GM21367 (cell line): Measurements from ENCODE around the gene RSBN1L.
"Not testable (repeated sequence)": the region's sequence is repeated elsewhere in the genome, so short reads cannot be mapped to it uniquely, and the experiment has no call there.

Source experiments
- ATAC-seq: cut with Tn5 transposase; IDR thresholded peaks from one replicate; pipeline ENCODE4 v1.9.1; 2021; ENCODE audit not compliant: unreplicated experiment

The RSBN1L gene

GRCh38 chr7:77696057-77696642 is at the start of gene RSBN1L:
TSS of gene RSBN1L (plus strand) at chr7:77696459. CDS start at chr7:77696470, 11 bp downstream.
- peak; percentile 94 for ATAC-seq

GRCh38 chr7:77648742-77649338 is 47.4 kb upstream of the RSBN1L start:
- no peak for ATAC-seq

- ATAC-seq = no peak
Measured at GRCh38 chr7:77649716-77650349, 46.4 kb upstream of the RSBN1L start.

GRCh38 chr7:77651575-77652162 is 44.6 kb upstream of the RSBN1L start:
- ATAC-seq = no peak

DNA sequence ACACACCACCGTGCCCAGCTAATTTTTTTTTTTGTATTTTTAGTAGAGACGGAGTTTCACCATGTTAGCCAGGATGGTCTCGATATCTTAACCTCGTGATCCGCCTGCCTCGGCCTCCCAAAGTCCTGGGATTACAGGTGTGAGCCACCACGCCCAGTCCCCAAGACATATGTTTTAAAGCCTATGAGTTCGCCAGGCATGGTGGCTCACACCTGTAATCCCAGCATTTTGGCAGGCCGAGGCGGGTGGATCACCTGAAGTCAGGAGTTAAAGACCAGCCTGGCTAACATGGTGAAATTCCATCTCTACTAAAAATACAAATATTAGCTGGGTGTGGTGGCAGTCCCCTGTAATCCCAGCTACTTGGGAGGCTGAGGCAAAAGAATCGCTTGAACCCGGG is 43.4 kb upstream of the RSBN1L start:
- ATAC-seq = not testable (repeated sequence)

DNA sequence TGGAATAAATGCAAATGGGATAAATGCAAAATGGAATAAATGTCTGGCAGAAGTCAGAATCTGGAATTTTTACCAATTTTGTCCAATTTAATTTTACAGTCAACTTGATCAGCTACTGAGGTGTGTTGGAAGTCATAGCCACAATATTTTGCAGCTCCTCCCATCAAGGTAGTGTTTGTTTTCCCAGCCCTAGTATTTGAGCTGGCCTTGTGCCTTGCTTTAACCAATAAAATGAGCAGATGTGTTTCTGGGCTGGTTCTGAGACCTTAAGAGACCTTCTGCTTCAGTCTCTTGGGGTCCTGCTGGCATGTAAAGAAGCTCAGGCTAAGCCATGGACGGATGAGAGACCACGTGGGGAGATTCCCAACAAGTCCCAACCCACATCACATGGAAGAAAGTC is 42.7 kb upstream of the RSBN1L start:
- no peak for ATAC-seq

DNA sequence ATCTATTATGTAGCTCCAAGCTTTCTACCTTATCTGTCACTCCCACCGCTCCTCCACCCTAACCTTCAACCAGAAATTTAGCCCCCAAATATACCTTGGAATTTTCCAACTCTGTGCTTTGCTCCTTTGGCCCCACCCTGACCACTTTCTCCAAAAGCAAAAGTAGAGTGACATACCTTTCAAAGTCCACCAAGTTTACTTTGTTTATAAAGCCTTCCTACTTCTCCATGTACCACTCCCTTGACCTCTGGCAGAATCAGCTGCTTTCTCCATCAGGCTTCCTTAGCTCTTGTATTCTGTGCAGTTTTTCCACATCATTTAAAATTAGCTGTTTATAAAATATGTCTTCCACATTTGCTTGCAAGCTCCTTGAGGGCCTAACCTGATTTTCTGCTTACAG is 40.9 kb upstream of the RSBN1L start:
- ATAC-seq = no peak

GRCh38 chr7:77655836-77656455 is 40.3 kb upstream of the RSBN1L start:
- no peak for ATAC-seq

DNA sequence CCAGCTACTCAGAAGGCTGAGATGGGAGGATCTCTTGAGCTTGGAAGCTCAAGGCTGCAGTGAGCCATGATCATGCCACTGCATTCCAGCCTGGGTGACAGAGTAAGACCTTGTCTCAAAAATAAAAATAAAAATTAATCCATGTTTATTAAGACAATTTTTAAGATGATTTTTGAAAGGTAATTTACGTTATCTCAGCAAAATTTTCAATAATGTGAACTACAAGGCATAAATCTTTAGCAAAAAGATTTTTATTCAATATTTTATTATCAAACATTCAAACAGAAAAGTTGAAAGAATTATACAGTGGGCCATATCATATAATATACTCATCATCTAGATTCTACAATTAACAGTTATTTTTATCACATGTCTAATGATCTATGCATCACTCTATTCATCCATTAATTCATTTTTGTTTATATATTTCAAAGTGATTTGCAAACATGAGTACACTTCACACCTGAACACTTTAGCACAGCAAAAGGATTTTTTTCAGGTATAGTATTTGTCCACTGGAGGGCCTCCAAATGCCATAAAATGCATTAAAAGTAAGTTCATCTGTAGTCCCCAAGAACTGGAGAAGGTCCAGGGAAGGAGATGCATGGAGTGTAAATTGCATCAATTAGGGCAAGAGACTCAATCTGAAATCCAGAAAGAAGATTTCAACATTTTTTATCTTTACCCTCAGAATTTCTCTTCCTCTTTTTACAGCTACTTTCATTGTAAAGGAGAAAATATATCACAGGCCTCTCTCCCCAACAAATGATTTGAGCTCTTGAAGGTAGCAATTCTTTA is 38.6 kb upstream of the RSBN1L start:
- no peak for ATAC-seq

- no peak for ATAC-seq
Measured at GRCh38 chr7:77658928-77659327, 37.3 kb upstream of the RSBN1L start.

GRCh38 chr7:77661816-77662215 is 34.4 kb upstream of the RSBN1L start:
- ATAC-seq = no peak

DNA sequence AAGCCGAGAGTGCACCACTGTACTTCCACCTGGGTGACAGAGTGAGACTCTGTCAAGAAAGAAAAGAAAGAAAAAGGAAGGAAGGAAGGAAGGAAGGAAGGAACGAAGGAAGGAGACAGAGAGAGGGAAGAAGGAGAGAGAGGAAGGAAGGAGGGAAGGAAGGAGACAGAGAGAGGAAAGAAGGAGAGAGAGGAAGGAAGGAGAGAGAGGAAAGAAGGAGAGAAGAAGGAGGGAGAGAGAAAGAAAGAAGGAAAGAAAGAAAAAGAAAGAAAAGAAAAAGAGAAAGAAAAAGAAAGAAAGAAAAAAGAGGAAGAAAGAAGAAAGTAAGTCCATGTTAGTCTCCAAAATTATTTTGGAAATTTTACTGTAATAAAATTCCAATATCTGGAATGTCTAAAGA is 33.4 kb upstream of the RSBN1L start:
- no peak for ATAC-seq

GRCh38 chr7:77664715-77665114 is 31.5 kb upstream of the RSBN1L start:
- no peak for ATAC-seq

- ATAC-seq = no peak
Measured at GRCh38 chr7:77665161-77665560, 31.1 kb upstream of the RSBN1L start.

- ATAC-seq = no peak
Measured at GRCh38 chr7:77667459-77668086, 28.7 kb upstream of the RSBN1L start.

- no peak for ATAC-seq
Measured at GRCh38 chr7:77674878-77675277, 21.4 kb upstream of the RSBN1L start.

DNA sequence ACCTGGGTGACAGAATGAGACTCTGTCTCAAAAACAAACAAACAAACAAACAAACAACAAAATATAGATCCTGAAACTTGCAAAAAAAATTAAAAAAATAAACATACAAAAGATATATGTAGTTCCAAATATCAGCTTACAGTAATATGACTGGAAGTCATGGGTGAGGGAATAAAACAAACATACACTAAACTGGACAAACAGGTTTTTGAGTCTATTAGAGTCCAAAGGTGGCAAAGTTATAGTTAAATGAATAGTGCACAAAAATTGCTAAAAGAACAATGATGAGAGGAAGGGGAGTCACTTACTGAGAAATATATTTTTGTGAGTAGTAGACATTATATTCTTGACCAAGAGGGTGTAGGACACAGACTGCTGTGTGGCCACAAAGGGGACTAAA is 16.7 kb upstream of the RSBN1L start:
- ATAC-seq = no peak

GRCh38 chr7:77680266-77680665 is 16.0 kb upstream of the RSBN1L start:
- ATAC-seq = no peak

DNA sequence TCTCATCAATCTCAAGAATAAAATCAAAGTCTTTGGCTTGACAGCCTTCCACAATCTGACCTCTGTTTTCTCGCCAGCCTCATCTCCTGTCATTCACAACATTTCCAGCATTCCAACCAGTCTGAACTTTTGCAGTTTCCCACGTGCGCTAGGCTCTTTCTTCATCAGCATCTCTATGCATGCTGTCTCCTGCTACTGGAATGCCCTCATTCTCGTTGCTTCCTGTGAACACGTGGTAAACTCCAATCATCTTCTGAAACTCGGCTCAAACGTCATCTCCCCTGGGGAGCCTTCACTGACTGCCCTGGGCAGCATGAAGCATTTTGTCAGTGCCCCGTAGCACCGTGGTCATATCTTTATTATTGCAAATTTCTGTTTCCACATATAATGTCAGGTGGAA is 12.2 kb upstream of the RSBN1L start:
- no peak for ATAC-seq

GRCh38 chr7:77685233-77685632 is 11.0 kb upstream of the RSBN1L start:
- ATAC-seq = no peak
